ENCODE results near the gene CD40LG.

DNA sequence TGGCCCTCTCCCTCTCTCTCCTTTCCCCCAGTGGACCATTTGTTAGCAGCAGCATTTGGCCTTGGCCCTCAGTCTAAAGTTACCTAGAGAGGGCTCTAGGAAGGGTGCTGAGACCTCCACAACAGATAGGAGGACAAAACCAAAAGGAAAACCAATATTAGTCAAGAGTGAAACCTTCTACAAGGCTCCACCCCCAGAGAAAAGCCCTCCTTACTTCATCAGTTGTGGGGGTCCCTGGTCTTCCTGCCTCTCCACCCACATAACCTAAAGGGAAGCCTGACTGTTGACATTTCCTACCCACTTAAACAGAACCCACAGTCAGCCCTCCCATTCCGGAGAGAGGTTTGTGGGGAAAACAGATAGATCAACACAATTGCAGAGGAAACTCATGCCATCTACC is 4.7 kb upstream of the CD40LG start:
- TF ChIP-seq, protein P1, sequence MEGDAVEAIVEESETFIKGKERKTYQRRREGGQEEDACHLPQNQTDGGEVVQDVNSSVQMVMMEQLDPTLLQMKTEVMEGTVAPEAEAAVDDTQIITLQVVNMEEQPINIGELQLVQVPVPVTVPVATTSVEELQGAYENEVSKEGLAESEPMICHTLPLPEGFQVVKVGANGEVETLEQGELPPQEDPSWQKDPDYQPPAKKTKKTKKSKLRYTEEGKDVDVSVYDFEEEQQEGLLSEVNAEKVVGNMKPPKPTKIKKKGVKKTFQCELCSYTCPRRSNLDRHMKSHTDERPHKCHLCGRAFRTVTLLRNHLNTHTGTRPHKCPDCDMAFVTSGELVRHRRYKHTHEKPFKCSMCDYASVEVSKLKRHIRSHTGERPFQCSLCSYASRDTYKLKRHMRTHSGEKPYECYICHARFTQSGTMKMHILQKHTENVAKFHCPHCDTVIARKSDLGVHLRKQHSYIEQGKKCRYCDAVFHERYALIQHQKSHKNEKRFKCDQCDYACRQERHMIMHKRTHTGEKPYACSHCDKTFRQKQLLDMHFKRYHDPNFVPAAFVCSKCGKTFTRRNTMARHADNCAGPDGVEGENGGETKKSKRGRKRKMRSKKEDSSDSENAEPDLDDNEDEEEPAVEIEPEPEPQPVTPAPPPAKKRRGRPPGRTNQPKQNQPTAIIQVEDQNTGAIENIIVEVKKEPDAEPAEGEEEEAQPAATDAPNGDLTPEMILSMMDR (conservative IDR thresholded peaks at IDR 0.05; ENCODE audit: low read length) = no peak
- TF ChIP-seq EZH2phosphoT487 (IDR thresholded peaks at IDR 0.05; ENCODE audit: borderline replicate concordance, low read depth, low read length) = no peak

All from OCI-LY7 (cell line).